GM18870 (cell line): Measurements from ENCODE around the gene WWP2.
A peak's percentile ranks its signal among the peaks of the same experiment; 100 is the strongest.
"Not testable (repeated sequence)": the region's sequence is repeated elsewhere in the genome, so short reads cannot be mapped to it uniquely, and the experiment has no call there.

Experiments
- ATAC-seq: cut with Tn5 transposase; IDR thresholded peaks from one replicate; pipeline ENCODE4 v1.9.1; 2021; ENCODE audit warnings: moderate library complexity; ENCODE audit not compliant: unreplicated experiment

Gene WWP2

GRCh38 chr16:69745232-69745612, 16.9 kb upstream of the WWP2 start:
- ATAC-seq: no peak

DNA sequence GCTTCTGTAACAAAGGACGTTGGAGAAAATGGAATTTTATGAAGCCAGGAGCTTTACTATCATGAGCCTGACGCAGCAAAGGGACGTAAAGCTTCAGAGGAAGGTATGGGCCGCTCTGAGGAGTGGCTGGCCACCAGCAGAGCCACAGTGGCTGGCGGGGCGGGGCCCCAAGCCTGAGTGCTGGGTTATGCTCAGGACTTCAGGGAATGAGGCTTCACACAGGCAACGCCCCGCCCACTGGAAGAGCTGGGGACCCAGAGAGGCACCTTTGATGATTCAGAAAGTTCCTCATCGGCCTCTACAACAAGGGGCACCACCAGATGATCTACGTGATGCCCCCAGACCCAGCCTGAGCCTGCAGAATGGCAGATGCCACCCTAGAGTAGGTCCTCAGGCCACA, 16.2 kb upstream of the WWP2 start:
- no peak for ATAC-seq

- no peak for ATAC-seq
Observed at GRCh38 chr16:69747115-69747514, 15.0 kb upstream of the WWP2 start.

- no peak for ATAC-seq
Observed at GRCh38 chr16:69748694-69749345, 13.3 kb upstream of the WWP2 start.

GRCh38 chr16:69754143-69754468, 8.0 kb upstream of the WWP2 start:
- no peak for ATAC-seq

GRCh38 chr16:69754469-69755310, 7.4 kb upstream of the WWP2 start, which contains the start of gene NOB1:
NOB1 (minus strand) TSS chr16:69754926; CDS start chr16:69754910, 16 bp downstream.
- ATAC-seq: peak; percentile 81

DNA sequence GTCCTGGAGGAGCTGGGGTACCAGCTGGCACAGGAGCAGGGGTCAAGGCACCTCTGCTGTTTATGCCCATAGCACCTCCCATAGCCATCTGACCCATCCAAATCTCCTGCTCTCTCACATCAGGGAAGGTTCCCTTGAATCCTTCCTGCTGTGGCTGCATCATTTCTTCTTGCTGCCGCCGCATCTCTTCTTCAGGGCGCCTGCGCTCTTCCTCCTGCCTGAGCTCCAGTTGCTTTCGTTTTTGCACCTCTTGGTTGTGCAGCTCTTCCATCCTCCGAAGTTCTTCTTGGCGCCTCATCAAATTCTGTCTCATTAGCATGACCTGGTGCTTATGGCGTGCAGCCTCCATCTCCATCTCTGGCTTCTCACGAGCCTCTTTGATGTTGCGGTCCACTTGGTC, 5.4 kb upstream of the WWP2 start:
- no peak for ATAC-seq

DNA sequence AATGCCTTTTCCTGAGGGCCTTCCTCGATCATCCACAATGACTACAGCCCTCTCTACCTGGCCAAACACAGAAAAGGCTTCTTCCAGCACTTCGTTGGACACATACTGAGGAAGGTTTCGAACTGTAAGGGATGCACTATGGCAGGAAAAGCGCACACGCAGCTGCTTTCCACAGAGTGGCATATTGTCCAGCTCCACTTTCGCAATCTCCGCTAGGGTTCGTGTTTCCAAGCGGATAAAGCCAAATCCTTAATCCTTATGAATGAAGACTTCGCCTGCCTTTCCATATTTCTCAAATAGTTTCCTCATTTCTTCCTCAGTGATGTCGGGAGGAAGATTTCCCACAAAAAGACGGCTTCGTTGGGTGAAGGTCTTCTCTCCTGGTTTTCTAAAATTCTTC, 4.8 kb upstream of the WWP2 start:
- not testable (repeated sequence) for ATAC-seq

DNA sequence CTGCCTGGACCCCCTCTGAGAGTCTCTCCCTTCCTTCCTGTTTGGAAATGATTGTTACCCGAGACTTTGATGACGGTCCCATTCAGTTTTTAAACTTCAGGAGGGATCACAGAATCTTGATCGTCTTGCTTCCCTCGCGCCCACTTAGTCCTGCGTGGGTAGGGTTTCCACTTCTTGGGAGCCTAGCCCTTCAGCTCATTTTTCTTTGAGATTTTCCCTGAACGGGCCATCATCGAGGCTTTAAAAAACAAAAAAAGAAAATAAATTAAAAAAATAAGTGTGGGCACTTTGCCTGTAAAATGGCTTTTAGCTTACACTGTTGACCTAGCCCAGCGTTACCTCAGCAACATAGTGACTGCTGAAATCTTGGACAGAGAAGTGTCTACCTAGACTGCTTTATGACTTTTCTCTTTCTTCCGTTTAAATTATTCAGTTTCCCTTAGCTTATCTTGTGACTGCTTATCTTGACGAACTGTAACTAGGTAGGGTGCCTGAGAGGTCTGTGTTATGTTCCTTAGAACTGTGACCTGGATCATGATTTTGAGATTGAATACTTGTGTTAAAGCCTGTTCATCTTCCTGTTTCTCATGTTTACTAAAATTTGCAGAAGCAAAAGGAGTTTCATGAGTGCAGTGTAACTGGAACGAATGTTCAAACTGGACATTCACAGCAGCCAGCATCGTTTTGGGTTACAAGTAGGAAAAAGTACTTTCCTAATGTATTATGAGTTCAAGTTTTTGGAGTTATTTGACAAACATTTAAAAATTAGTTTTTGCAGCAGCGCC, 874 bp downstream of the WWP2 start:
- no peak for ATAC-seq

GRCh38 chr16:69763599-69763942, 1.4 kb downstream of the WWP2 start:
- no peak for ATAC-seq

- ATAC-seq: no peak
Observed at GRCh38 chr16:69767459-69768229, 5.5 kb downstream of the WWP2 start.

- no peak for ATAC-seq
Observed at GRCh38 chr16:69768666-69769065, 6.5 kb downstream of the WWP2 start.

- no peak for ATAC-seq
Observed at GRCh38 chr16:69769404-69769803, 7.3 kb downstream of the WWP2 start.

GRCh38 chr16:69771651-69771967, 9.5 kb downstream of the WWP2 start:
- ATAC-seq: no peak

DNA sequence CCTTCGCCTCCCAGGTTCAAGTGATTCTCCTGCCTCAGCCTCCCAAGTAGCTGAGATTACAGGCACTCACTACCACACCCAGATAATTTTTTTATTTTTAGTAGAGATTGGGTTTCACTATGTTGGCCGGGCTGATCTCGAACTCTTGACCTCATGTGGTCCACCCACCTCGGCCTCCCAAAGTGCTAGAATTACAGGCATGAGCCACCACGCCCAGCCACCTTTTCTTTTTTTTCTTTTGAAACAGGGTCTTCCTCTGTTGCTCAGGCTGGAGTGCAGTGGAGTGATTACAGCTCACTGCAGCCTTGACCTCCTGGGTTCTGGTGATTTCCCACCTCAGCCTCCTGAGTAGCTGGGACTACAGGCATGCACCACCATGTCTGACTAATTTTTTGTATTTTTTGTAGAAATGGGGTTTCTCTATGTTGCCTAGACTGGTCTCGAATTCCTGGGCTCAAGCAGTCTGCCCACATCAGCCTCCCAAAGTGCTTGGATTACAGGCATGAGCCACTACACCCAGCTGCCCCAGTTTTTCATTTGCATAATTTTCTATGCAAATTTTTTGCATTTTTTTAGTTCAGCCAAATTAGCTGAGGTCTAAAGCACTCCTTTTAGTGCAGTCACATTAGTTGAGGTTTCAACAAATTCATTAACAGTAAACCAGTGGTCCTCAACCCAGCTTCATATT, 11.3 kb downstream of the WWP2 start:
- peak; percentile 67 for ATAC-seq

DNA sequence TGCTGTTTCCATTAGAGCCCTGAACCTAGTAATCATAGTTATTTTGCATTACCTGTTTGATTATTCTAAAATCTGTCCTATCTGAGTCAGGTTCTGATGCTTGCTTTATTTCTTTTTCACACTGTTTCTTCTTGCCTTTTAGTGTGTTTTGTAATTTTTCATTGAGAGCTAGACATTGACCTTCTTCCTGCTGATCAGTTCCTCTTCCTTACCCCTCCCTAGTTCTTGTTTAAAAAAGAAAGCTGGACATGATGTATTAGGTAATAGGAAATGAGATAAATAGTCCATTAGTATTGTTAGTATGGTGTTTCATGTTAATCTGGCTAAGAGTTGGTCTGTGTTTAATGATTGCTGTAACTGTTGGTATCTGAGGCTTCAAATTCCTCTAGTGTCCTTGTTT, 13.4 kb downstream of the WWP2 start:
- ATAC-seq: no peak

- no peak for ATAC-seq
Observed at GRCh38 chr16:69779724-69780123, 17.6 kb downstream of the WWP2 start.

GRCh38 chr16:69781118-69781517, 19.0 kb downstream of the WWP2 start:
- ATAC-seq: no peak

- ATAC-seq: no peak
Observed at GRCh38 chr16:69784586-69784985, 22.5 kb downstream of the WWP2 start.

DNA sequence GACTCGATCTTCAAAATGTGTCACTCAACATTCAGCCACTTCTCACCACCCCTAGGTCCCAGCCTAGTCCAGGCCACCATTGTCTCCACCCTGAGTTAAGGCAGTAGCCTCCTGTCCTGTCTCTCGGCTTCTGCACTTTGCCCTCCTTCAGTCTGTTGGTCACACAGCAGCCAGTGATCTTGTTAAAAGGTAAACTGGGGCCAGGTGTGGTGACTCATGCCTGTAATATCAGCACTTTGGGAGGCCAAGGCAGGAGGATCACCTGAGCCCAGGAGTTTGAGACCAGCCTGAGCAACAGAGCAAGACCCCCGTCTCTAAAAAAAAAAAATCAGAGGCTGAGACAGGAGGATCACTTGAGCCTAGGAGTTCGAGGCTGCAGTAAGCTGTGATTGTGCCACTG, 25.8 kb downstream of the WWP2 start:
- no peak for ATAC-seq

DNA sequence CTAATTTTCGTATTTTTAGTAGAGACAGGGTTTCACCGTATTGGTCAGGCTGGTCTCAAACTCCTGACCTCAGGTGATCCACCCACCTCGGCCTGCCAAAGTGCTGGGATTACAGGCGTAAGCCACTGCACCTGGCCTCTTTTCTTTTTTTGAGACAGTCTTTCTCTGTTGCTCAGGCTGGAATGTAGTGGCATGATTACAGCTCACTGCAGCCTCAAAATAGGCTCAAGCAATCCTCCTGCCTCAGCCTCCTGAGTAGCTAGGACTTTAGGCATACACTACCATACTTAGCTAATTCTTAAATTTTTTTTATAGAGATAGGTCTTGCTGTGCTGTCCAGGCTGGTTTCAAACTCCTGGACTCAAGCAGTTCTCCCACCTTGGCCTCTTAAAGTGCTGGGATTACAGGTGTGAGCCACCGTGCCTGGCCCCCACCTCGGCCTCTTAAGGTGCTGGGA, 29.3 kb downstream of the WWP2 start:
- ATAC-seq: not testable (repeated sequence)
